Activated CD4-positive, alpha-beta T cell treated with anti-CD3 and anti-CD28 coated beads for 48 hours (primary cell): ENCODE data around the gene SEC23A.
"Not testable (repeated sequence)": the region's sequence is repeated elsewhere in the genome, so short reads cannot be mapped to it uniquely, and the experiment has no call there.

ENCODE experiments used
- DNase-seq: peaks from one replicate; pipeline ENCODE4 v3.0.0-alpha.2; 2020

SEC23A gene

DNA sequence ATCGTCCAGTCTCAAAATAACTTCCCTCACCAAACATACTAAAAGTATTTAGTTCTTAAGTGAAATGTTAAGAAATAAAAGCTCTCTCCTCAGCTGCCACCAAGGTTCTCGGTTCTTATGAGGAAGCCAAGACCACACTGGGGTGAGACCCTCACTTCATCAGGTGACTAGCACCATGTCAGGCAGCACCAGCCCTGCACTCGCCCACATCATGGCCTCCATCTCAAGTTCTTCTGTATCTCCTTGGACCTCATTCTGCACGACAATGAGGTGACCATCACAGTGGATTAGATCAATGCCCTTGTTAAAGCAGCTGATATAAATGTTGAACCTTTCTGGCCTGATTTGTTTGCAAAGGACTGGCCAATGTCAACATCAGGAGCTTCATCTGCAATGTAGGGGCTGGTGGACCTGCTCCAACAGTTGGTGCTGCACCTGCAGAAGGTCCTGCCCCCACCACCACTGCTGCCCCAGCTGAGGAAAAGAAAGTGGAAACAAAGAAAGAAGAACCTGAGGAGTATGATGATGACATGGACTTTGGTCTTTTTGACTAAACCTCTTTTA lies 12.4 kb downstream of the SEC23A start:
- no peak for DNase-seq

DNA sequence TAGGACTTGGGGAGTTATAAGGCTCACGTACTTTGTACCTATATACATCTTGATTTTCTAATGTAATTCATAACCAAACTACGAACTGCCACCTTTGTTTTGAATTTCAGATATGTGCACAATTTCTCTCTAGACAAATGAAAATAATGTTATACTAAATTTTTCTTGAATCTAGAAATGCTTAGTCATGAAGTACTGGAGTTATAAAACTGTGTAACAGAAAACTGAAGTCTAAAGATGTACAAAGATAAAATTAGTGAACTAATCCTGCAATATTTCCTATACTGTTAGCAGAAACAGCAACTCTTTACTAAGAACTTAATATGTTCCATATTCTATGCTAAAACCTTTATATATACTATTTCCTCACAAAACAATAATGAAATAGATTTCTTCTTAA lies 15.5 kb downstream of the SEC23A start:
- no peak for DNase-seq

DNA sequence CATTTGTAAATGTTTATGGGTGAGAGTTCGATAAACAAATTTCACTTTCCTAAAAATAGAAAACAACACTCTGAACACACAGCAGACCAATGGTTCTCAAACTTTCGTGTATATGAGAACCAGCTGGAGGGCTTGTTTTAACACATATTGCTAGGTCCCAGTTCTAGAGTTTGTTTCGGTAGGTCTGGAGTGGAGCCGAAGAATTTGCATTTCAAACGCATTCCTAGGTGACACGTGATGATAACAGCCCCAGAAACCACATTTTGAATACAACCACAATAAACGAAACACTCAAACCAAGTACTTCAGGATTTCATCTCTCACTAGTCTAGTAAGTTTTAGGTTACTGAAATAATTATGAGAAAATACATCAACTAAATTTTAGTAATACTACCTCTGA lies 17.1 kb downstream of the SEC23A start:
- DNase-seq: no peak

GRCh38 chr14:39083127-39083526 lies 19.9 kb downstream of the SEC23A start:
- DNase-seq: no peak

DNA sequence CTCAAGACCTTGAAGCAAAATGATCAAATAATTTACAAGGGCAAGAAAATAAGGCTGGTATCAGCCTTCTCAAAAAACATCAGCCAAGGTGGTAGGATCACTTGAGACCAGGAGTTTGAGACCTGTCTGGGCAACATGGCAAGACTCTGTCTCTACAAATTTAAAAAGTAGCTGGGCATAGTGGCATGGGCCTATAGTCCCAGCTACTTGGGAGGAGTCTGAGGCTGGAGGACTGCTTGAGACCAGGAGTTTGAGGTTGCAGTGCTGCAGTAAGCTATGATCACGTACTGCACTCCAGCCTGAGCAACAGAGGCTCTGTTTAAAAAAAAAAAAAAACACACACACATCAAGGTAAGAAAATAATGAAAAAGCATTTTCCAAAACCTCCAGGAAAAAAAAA lies 22.1 kb downstream of the SEC23A start:
- DNase-seq: no peak

GRCh38 chr14:39071096-39071495 lies 31.9 kb downstream of the SEC23A start:
- DNase-seq: no peak

DNA sequence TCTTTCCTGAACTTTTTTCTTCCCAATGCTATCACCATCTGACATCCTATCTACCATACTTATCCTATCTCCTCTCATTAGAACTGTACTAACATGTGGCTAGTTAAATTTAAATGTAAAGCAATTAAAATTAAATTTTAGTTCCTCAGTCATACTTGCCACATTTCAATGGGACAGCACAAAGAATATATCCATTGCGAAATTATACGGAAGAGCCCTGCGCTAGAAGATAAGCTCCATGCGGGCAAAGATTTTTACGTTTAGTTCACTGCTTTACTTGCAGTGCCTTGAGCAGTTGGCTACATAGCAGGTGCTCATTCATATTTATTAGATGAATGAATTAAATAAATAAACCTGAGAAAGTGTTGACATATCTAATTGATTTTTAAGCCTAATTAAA lies 33.1 kb downstream of the SEC23A start:
- DNase-seq: no peak

- not testable (repeated sequence) for DNase-seq
Measured at GRCh38 chr14:39069169-39069805, 33.7 kb downstream of the SEC23A start.

DNA sequence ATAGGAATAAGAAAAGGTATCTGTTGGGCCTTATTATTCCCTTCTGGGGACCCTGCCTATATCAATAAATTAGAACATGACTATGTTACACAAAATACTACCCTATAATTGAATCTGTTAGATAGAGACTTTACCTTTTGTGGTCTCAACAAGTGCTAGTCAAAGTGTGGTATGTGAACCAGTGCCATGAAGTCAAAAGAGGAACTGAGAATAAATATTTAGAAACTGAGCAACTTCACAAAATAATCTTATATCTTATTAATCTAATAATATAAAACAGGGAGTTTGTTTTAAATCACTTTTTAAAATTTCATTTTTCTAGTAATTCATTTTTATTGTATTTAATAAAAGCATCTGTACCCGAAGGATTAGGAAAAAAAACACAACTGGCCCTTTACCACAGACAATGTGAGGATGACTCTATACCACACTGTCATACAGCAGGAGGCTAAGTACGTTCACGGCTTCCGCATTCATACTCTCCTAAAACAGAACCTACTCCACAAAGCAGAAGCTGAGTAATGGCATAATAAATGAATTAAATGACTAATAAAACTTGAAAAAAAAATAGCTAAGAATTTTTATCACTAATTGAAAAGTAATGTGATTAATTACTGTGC lies 42.1 kb downstream of the SEC23A start:
- DNase-seq: no peak

DNA sequence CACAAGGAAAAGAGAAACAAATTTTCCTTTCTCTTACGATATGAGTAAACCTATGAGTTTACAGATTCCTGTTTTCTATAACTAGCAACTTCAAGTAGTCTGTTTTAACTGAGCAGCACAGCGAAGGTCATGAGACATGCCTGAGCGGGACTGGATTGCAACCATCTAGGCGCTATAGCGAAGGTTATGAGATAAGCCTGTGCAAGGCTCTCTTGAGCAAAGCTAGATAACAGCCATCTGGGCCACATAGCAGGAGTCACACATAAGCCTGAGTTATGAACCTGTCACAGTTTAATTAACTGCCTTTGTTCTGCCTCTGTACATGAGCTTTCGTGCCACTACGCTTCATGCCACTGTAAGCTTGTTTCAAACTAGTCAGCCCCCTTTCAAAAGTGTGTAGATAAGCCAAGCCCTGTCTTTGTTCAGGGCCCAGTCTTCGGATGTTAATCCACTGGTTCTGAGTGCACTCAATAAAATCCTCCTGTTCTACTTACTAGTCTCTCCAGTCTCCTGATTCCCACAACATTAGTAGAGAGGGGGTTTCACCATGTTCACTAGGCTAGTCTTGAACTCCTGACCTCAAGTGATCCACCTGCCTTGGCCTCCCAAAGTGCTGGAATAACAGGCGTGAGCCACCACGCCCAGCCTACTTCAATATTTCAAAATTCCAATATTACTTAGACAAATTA lies 47.1 kb downstream of the SEC23A start:
- no peak for DNase-seq

- DNase-seq: not testable (repeated sequence)
Measured at GRCh38 chr14:39052869-39053454, 50.1 kb downstream of the SEC23A start.

DNA sequence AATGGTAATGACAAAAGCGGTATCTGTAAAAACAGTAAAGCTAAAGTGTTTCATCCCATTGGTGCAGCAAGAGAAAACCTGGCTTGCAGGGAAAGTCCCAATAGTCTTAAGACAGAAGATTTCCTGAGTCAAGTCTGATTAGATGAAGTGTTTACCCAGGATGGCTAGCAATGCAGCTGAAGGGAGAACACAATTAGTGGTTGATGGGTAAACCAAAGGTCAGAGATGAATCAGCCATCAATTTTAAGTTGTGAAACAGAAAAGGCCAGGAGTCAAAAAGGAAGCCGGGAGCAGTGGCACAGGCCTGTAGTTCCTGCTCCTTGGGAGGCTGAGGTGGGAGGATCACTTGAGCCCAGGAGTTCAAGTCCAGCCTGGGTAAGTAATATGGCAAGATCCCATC lies 52.6 kb downstream of the SEC23A start:
- DNase-seq: no peak

GRCh38 chr14:39045889-39046288 lies 57.1 kb downstream of the SEC23A start:
- DNase-seq: peak; percentile 6

DNA sequence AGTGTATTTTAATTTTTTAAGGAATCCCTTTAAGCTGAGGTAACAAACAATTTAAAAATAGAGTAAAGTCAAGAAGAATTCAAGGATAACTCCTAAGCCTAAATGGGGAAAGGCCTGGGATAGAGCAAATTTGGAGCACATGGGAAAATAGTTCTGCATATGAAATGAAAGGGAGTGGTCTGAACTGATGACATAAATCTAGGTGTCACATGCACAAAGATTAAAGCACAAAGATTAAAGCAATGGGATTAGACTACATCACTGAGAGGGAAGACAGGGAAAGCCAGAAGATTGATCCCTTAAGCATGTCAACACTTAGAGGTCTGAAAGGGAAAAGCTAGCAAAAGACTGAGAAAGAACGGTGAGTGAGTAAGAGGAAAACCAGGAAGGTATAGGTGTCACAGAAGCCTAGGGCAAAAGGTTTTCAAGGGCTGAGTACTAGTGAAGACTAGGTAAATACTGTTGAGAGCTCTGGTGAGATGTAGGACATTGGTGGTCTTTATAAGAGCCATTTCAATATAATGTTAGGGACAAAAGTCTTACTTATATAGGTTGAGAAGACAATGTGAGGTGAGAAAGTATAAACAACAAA lies 59.6 kb downstream of the SEC23A start:
- no peak for DNase-seq

DNA sequence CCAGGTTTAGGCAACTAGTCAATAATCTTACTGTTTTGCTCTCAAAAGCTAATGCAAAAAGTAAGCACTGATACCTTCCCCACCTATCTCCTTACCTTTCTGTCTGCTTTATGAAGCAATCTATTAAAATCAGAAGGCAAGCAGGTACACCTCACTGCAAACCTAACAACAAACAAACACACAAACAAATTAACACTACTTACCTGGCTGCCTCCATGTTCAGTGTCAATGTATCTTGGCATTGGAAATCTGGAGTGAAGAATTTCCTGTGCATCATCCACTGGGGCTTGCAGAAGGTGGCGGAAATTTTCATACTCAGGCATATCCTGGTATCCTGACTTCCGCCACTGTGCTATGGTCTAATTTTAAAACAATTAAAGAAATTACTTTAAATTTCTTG lies 62.5 kb downstream of the SEC23A start:
- DNase-seq: no peak

GRCh38 chr14:39038542-39038941 lies 64.5 kb downstream of the SEC23A start:
- DNase-seq: no peak

GRCh38 chr14:39036760-39037159 lies 66.3 kb downstream of the SEC23A start:
- no peak for DNase-seq

GRCh38 chr14:39035336-39035735 lies 67.7 kb downstream of the SEC23A start:
- DNase-seq: no peak

GRCh38 chr14:39034481-39035296 lies 68.3 kb downstream of the SEC23A start:
- no peak for DNase-seq

DNA sequence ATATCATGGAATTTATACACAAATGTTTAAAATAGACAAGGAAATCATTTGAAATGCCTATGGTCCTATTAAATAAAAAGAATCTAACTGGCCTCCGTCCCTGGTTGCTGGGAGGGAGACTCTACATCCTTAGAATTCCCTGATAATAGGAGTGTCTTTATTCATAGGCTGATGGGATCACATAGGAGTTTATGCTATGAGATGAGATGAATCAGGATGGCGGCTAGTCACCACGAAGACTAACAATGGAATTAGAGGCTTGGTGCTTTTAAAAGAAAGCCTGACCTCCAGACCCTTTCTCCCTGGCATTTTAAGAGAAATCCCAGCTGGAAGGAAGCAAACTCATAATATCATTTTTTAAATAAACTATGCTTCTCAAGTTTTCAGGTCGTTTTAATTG lies 69.7 kb downstream of the SEC23A start:
- no peak for DNase-seq

GRCh38 chr14:39030209-39030608 lies 72.8 kb downstream of the SEC23A start:
- DNase-seq: no peak

- no peak for DNase-seq
Measured at GRCh38 chr14:39029789-39030188, 73.2 kb downstream of the SEC23A start.
